CD4-positive, alpha-beta memory T cell (primary cell): ENCODE data around the gene DKK3. TPM values are rescaled to one million over a fixed set of nuclear protein-coding genes. Genes with fewer than 3 reads are reported as not detected.

ENCODE experiments used
- CTCF ChIA-PET: fragments of 350-600 bp; sonication (Branson Sonifier 250); formaldehyde crosslinking; loops from one replicate; lab custom pipeline; 2021; ENCODE audit warnings: inconsistent platforms; ENCODE audit not compliant: partially characterized antibody; lab: Charles Lee
- POLR2A ChIA-PET: fragments of 350-600 bp; sonication (Branson Sonifier 250); formaldehyde crosslinking; loops from one replicate; lab custom pipeline; 2021; ENCODE audit not compliant: partially characterized antibody; lab: Charles Lee
- DNase-seq, 5 donors: peaks; one replicate each; pipeline versions ENCODE4 v3.0.0 to v3.0.0-alpha.2; 2020 to 2022; ENCODE audit warnings: mixed read lengths in 1 of 5
- H3K27ac ChIP-seq: one replicate; pipeline ENCODE4 v1.7.0; 2013; ENCODE audit warnings: low read depth, low read length
- H3K27me3 ChIP-seq: 2 replicates; pipeline ENCODE4 v1.7.0; 2013; ENCODE audit warnings: mild to moderate bottlenecking, low read length, moderate library complexity; ENCODE audit not compliant: insufficient read depth
- H3K36me3 ChIP-seq: 2 replicates; pipeline ENCODE4 v1.7.0; 2013; ENCODE audit warnings: mild to moderate bottlenecking, low read length, moderate library complexity; ENCODE audit not compliant: insufficient read depth
- H3K4me1 ChIP-seq: 2 replicates; pipeline ENCODE4 v1.7.0; 2013; ENCODE audit warnings: mild to moderate bottlenecking, low read length, moderate library complexity; ENCODE audit not compliant: insufficient read depth
- H3K4me3 ChIP-seq, 2 donors: one replicate each; pipeline ENCODE4 v1.7.0; 2013; ENCODE audit warnings: low read length in 2 of 2, mild to moderate bottlenecking in 1 of 2
- H3K9me3 ChIP-seq, 2 donors: one replicate each; pipeline ENCODE4 v1.7.0; 2013; ENCODE audit warnings: low read length in 2 of 2, control low read depth in 1 of 2; ENCODE audit not compliant: control insufficient read depth in 1 of 2
- H3K27ac Mint-ChIP-seq, 7 donors: one replicate each; pipeline ENCODE4 v1.8.0; 2020 to 2021; ENCODE audit warnings: mixed read lengths in 7 of 7, mild to moderate bottlenecking in 6 of 7, inconsistent platforms in 3 of 7, moderate library complexity in 3 of 7
- H3K27me3 Mint-ChIP-seq, 2 donors: one replicate each; pipeline ENCODE4 v1.8.0; 2020 to 2021; ENCODE audit warnings: mixed read lengths in 2 of 2
- H3K36me3 Mint-ChIP-seq, 2 donors: one replicate each; pipeline ENCODE4 v1.8.0; 2020 to 2021; ENCODE audit warnings: mixed read lengths in 2 of 2, inconsistent platforms in 1 of 2, mild to moderate bottlenecking in 1 of 2
- H3K4me1 Mint-ChIP-seq, 4 donors: one replicate each; pipeline ENCODE4 v1.8.0; 2020 to 2021; ENCODE audit warnings: mixed read lengths in 4 of 4, mild to moderate bottlenecking in 1 of 4
- H3K4me3 Mint-ChIP-seq, 8 donors: one replicate each; pipeline ENCODE4 v1.8.0; 2020 to 2021; ENCODE audit warnings: mixed read lengths in 8 of 8, mild to moderate bottlenecking in 7 of 8, moderate library complexity in 6 of 8, inconsistent platforms in 3 of 8
- H3K9me3 Mint-ChIP-seq, 8 donors: one replicate each; pipeline ENCODE4 v1.8.0; 2020 to 2021; ENCODE audit warnings: mixed read lengths in 8 of 8, mild to moderate bottlenecking in 5 of 8, inconsistent platforms in 3 of 8, moderate library complexity in 1 of 8
- intact Hi-C: fragments of 100-400 bp; cut with micrococcal nuclease; formaldehyde crosslinking; loops from one replicate; pipeline ENCODE4 v1.15.1; 2023
- polyA plus RNA-seq, 2 donors: library from polyadenylated mRNA; unstranded; fragments of 300-500 nt; fragmentation: Illumina TruSeq; gene quantifications; one replicate each; pipeline ENCODE4 v1.2.3, GENCODE V29; 2021
- total RNA-seq, 2 experiments: library from RNA; stranded (reverse); gene quantifications; one replicate each; pipeline ENCODE4 v1.2.3, GENCODE V29; 2021

DKK3 gene
- total and polyA plus RNA-seq, 4 experiments from 2014 or later, result 0.89 to 3.1 (median 2.9) TPM; not detected in 1

DNA sequence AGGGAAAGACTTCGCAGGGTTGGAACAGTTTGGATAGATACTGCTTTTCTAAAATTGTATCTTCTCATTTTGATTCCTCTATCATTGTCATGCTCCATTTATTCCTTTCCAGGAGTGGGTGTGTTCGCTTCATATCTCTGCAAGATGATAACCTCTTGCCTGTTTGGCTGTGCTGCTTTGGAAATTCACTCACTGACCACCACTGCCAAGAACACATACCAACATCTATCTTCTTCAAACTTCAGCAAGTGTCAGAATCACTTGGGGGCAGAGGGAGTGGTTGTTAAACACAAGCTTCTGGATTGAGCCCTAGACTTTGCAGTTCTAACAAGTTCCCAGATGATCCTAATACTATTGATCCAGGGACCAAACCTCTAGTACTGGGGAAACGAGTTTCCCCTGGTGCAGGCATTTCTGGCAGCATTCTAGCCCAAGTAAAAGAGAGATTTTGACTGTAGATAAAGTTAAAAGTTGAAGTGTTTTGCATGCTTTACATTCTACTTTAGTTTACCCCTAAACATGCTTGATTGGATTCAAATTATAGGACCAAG, 11.5 kb upstream of the DKK3 start:
- peaks cover 0 to 14% of the 10 kb centered on the region in 2 donors for H3K36me3 Mint-ChIP-seq
- H3K36me3 ChIP-seq, result no peaks in the 10 kb centered on the region
- H3K27me3 ChIP-seq, result peaks cover 6% of the 10 kb centered on the region
- H3K4me3 ChIP-seq, result no peak overlapping the region
- H3K4me1 Mint-ChIP-seq, result no peaks in the 10 kb centered on the region
- H3K9me3 ChIP-seq, result no peaks in the 10 kb centered on the region
- POLR2A ChIA-PET, result no interaction called here
- intact Hi-C loops, result no loop called here
- DNase-seq, result no peak
- H3K4me3 Mint-ChIP-seq, result no peak overlapping the region
- CTCF ChIA-PET, result no interaction called here
- H3K27me3 Mint-ChIP-seq, result peaks cover 19 to 36% of the 10 kb centered on the region in 2 donors
- H3K4me1 ChIP-seq, result no peaks in the 10 kb centered on the region
- H3K9me3 Mint-ChIP-seq, result peaks cover 0 to 12% (median 7%) of the 10 kb centered on the region in 8 donors
- H3K27ac Mint-ChIP-seq, result no peak overlapping the region
- no peak overlapping the region for H3K27ac ChIP-seq

DNA sequence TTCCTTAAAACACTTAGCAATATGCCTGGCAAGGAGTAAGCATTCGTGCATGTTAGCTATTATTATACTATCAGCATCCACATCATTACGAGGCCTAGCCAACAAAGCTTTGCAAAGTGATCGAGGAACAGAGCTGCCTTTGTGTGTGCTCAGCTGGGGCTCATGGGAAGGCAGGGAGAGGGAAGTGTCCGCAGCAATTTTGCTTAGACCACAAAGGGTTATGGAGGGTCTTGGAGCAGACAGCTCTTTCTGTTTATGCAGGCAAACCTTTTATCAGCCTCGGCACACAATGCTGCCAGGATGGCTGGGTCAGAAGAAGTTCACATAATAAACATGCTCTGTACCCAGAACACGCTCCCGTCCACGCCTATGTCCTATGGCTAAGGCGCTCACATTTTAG, 10.9 kb upstream of the DKK3 start:
- Histone ChIP-seq H3K27ac (no peak overlapping the region), H3K9me3 (no peaks in the 10 kb centered on the region), H3K4me1 (no peaks in the 10 kb centered on the region), H3K36me3 (no peaks in the 10 kb centered on the region), H3K4me3 (no peak overlapping the region), H3K27me3 (peaks cover 6% of the 10 kb centered on the region)
- no peak overlapping the region for H3K27ac Mint-ChIP-seq
- peaks cover 0 to 7% (median 3%) of the 10 kb centered on the region in 8 donors for H3K9me3 Mint-ChIP-seq
- H3K4me1 Mint-ChIP-seq, result no peaks in the 10 kb centered on the region
- POLR2A ChIA-PET, result no interaction called here
- peaks cover 0 to 10% of the 10 kb centered on the region in 2 donors for H3K36me3 Mint-ChIP-seq
- CTCF ChIA-PET, result no interaction called here
- DNase-seq, result no peak
- peaks cover 23 to 36% of the 10 kb centered on the region in 2 donors for H3K27me3 Mint-ChIP-seq
- intact Hi-C loops, result no loop called here
- no peak overlapping the region for H3K4me3 Mint-ChIP-seq

DNA sequence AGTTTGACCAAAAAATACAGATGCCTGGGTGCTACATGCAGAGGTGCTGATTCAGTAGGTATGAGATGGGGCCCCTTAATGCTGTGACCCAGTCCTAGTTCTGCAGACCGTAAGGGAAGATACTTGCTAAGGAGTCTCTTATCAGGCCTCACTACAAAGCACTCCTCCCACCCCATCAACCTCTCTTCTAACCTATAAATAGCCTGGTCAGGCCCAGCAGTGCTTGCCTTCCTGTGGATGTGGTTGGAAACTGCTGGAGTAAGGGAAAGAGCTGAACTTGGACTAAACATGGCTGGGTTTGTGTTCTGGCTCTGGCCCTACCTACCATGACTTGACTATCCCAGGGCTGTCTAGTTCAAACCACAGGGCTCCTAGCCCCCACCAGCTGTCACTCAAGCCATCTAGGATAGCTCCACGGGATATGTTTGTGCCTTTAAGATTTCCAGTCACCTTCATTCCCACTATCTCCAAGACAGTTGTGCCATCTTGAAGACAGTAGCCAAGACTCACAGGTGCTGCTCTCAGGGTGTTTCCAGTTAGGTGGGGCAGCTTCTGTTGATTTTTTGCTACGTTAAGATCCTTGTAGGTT, 9.5 kb upstream of the DKK3 start:
- no peak for DNase-seq
- POLR2A ChIA-PET, result no interaction called here
- H3K9me3 Mint-ChIP-seq, result peaks cover 0 to 3% (median 0%) of the 10 kb centered on the region in 8 donors
- H3K27me3 Mint-ChIP-seq, result peaks cover 22 to 43% of the 10 kb centered on the region in 2 donors
- no peaks in the 10 kb centered on the region for H3K9me3 ChIP-seq
- no peak overlapping the region for H3K27ac Mint-ChIP-seq
- H3K4me1 Mint-ChIP-seq, result no peaks in the 10 kb centered on the region
- H3K36me3 ChIP-seq, result no peaks in the 10 kb centered on the region
- no peaks in the 10 kb centered on the region for H3K4me1 ChIP-seq
- CTCF ChIA-PET, result no interaction called here
- peaks cover 6% of the 10 kb centered on the region for H3K27me3 ChIP-seq
- H3K4me3 Mint-ChIP-seq, result no peak overlapping the region
- H3K4me3 ChIP-seq, result no peak overlapping the region
- no peak overlapping the region for H3K27ac ChIP-seq
- intact Hi-C loops, result no loop called here
- no peaks in the 10 kb centered on the region for H3K36me3 Mint-ChIP-seq

DNA sequence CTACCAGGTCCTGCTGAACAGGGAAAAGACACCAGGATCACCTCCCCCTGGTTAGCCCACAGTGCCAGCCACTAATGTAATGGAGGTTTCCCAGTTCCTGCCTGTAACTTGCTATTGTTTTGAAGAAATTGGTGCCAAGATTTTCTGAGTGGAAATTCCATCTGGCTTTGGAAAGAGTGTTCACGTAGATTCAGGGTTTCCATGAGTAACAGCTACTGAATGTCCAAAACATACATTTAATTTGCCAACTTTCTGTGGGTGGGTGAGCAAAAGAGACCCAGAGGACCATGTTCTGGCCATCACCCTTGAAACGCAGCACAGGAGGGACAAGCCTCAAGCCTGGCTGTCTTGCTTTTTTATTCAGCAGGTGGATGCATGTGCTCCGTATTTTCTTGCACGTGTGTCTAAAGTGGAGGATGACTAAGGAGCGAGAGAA, 8.8 kb upstream of the DKK3 start:
- H3K27ac Mint-ChIP-seq, result no peak overlapping the region
- intact Hi-C loops, result no loop called here
- no peaks in the 10 kb centered on the region for H3K36me3 ChIP-seq
- no peak overlapping the region for H3K27ac ChIP-seq
- H3K4me1 Mint-ChIP-seq, result no peaks in the 10 kb centered on the region
- no peak for DNase-seq
- CTCF ChIA-PET, result no interaction called here
- POLR2A ChIA-PET, result no interaction called here
- no peaks in the 10 kb centered on the region for H3K9me3 Mint-ChIP-seq
- no peaks in the 10 kb centered on the region for H3K9me3 ChIP-seq
- H3K27me3 ChIP-seq, result peaks cover 6% of the 10 kb centered on the region
- H3K4me3 ChIP-seq, result no peak overlapping the region
- no peaks in the 10 kb centered on the region for H3K4me1 ChIP-seq
- H3K4me3 Mint-ChIP-seq, result no peak overlapping the region
- no peaks in the 10 kb centered on the region for H3K36me3 Mint-ChIP-seq
- peaks cover 22 to 42% of the 10 kb centered on the region in 2 donors for H3K27me3 Mint-ChIP-seq

DNA sequence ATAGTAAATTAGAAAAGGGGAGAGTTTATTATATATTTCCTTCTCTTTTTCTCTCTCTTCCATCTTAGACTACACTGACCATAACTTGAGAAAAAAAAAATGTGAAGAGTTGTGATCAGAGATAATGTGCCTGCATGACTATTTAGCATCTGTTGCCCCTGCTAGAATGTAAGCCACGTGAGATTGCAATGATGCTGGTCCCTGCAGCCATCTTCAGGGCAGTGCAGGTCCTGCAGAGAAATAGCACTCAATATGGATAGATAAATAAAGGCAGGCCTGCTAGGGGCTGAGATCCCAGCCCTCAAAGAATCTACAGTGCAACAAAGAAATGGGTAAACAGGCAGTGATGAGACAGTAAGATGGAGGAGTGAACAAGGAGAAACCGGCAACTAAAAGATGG, 7.8 kb upstream of the DKK3 start:
- Mint-ChIP-seq H3K4me1 (no peaks in the 10 kb centered on the region), H3K36me3 (no peaks in the 10 kb centered on the region), H3K27me3 (peaks cover 26 to 41% of the 10 kb centered on the region in 2 donors), H3K4me3 (no peak overlapping the region), H3K27ac (no peak overlapping the region), H3K9me3 (no peaks in the 10 kb centered on the region)
- CTCF ChIA-PET, result no interaction called here
- peaks cover 3% of the 10 kb centered on the region for H3K27me3 ChIP-seq
- H3K9me3 ChIP-seq, result no peaks in the 10 kb centered on the region
- intact Hi-C loops, result no loop called here
- H3K36me3 ChIP-seq, result no peaks in the 10 kb centered on the region
- H3K4me3 ChIP-seq, result no peak overlapping the region
- POLR2A ChIA-PET, result no interaction called here
- no peak overlapping the region for H3K27ac ChIP-seq
- no peaks in the 10 kb centered on the region for H3K4me1 ChIP-seq
- no peak for DNase-seq

DNA sequence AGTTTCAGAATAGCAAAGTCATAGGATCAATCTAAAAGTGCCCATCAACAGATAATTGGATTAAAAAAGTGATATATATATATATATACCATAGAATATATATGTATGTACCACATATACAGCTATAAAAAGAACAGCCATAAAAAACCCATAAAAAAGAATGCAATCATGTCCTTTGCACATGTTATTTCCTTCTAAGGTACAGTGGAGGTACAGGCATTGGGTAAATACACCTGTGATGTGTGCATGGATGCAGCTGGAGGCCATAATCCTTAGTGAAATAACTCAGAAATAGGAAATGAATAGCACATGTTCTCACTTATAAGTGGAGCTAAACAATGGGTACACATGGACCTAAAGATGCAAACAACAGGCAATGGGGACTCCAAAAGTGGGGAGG, 7.1 kb upstream of the DKK3 start:
- H3K9me3 ChIP-seq, result no peaks in the 10 kb centered on the region
- H3K4me3 ChIP-seq, result no peak overlapping the region
- H3K4me1 ChIP-seq, result no peaks in the 10 kb centered on the region
- Mint-ChIP-seq H3K27me3 (peaks cover 27 to 44% of the 10 kb centered on the region in 2 donors), H3K4me3 (no peak overlapping the region), H3K4me1 (no peaks in the 10 kb centered on the region), H3K36me3 (no peaks in the 10 kb centered on the region), H3K27ac (no peak overlapping the region), H3K9me3 (no peaks in the 10 kb centered on the region)
- ChIA-PET CTCF (no interaction called here), POLR2A (no interaction called here)
- intact Hi-C loops, result no loop called here
- DNase-seq, result no peak
- peaks cover 3% of the 10 kb centered on the region for H3K27me3 ChIP-seq
- H3K36me3 ChIP-seq, result no peaks in the 10 kb centered on the region
- no peak overlapping the region for H3K27ac ChIP-seq

DNA sequence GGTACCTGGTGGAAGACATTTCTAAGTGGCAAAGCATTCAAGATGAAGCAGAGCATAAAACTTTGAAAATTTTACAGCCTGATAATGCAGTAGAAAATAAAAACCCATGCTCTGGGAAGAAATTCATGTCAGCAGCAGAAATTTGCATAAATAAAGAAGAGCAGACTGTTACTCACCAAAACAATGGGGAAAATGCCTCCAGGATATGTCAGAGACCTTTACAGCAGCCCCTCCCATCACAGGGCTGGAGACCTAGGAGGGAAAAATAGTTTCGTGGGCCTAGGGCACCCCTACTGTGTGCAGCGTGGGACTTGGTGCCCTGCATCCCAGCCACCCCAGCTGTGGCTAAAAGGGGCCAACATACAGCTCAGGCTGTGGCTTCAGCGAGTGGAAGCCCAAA, 5.4 kb upstream of the DKK3 start:
- no peaks in the 10 kb centered on the region for H3K4me1 ChIP-seq
- no peaks in the 10 kb centered on the region for H3K36me3 ChIP-seq
- H3K27ac ChIP-seq, result no peak overlapping the region
- intact Hi-C loops, result no loop called here
- peaks cover 8% of the 10 kb centered on the region for H3K27me3 ChIP-seq
- CTCF ChIA-PET, result no interaction called here
- Mint-ChIP-seq H3K27me3 (peaks cover 33 to 49% of the 10 kb centered on the region in 2 donors), H3K27ac (no peak overlapping the region), H3K9me3 (peaks cover 0 to 2% (median 0%) of the 10 kb centered on the region in 8 donors), H3K4me3 (no peak overlapping the region), H3K4me1 (peaks cover 0 to 6% (median 5%) of the 10 kb centered on the region in 4 donors), H3K36me3 (no peaks in the 10 kb centered on the region)
- DNase-seq, result no peak
- H3K4me3 ChIP-seq, result no peak overlapping the region
- POLR2A ChIA-PET, result no interaction called here
- no peaks in the 10 kb centered on the region for H3K9me3 ChIP-seq
